ENCODE measurements around the gene NRG2. TPM values are rescaled to one million over a fixed set of nuclear protein-coding genes. Genes with fewer than 3 reads are reported as not detected.

The NRG2 gene
- total RNA-seq, 1 donor from 2014 or later, result 0.52 TPM

Small RNA genes within 50 kb of the gene (small RNA-seq; reads per million reads assigned to genes)
- not detected for gene RF00019

Other genes starting within 250 kb of the NRG2 start
- 0.52 TPM for gene PSD2, start 247.5 kb downstream of the NRG2 start, total RNA-seq
- 7.8 TPM for gene PURA, start 70.8 kb upstream of the NRG2 start, total RNA-seq
- gene IGIP, start 82.6 kb upstream of the NRG2 start, total RNA-seq, result 5.7 TPM
- 3.1 TPM for gene CYSTM1, start 131.9 kb upstream of the NRG2 start, total RNA-seq